DND-41 (cell line): ENCODE measurements around the gene TAF11L4.
"Not testable (repeated sequence)": the region's sequence is repeated elsewhere in the genome, so short reads cannot be mapped to it uniquely, and the experiment has no call there.

Experiments used
- CTCF ChIP-seq: IDR thresholded peaks from 2 replicates; pipeline ENCODE4 v1.5.1; 2012; ENCODE audit warnings: borderline replicate concordance, low read length, moderate library complexity, mild to moderate bottlenecking; ENCODE audit not compliant: poor library complexity, severe bottlenecking; ENCODE audit errors: extremely low read depth
- EZH2 ChIP-seq: IDR thresholded peaks from 3 replicates; pipeline ENCODE4 v1.6.1; 2012; ENCODE audit warnings: borderline replicate concordance, low read depth, mild to moderate bottlenecking, moderate library complexity, low read length, inconsistent platforms; ENCODE audit not compliant: severe bottlenecking

DNA sequence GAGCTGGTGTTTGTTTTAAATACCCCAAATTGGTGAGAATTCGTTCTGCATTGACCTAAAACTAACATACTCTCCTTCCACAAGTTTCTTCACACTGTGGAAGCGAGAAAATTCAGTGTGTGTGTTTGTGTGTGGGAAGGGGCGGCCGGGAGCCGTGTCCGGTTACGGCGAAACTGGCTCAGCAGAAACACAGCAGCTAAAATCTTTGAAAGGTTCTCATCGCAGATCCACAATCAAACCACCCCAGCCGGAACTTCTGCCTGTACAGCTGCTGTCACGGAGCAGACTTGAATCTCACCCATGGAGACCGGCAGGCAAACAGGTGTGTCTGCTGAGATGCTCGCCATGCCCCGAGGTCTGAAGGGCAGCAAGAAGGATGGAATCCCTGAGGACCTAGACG is at the start of gene TAF11L4:
- TF ChIP-seq CTCF, EZH2: not testable (repeated sequence)
